ENCODE measurements around the gene PHRF1.

GRCh38 chr11:598005-598680, 21.9 kb downstream of the PHRF1 start:
- TF ChIP-seq CTCF (IDR thresholded peaks at IDR 0.05) (no peak), POLR2AphosphoS5 (IDR thresholded peaks at IDR 0.05) (no peak), POLR2A (IDR thresholded peaks at IDR 0.05) (no peak)
